ENCODE results near the gene ITPR2.

- TF ChIP-seq, protein P1, sequence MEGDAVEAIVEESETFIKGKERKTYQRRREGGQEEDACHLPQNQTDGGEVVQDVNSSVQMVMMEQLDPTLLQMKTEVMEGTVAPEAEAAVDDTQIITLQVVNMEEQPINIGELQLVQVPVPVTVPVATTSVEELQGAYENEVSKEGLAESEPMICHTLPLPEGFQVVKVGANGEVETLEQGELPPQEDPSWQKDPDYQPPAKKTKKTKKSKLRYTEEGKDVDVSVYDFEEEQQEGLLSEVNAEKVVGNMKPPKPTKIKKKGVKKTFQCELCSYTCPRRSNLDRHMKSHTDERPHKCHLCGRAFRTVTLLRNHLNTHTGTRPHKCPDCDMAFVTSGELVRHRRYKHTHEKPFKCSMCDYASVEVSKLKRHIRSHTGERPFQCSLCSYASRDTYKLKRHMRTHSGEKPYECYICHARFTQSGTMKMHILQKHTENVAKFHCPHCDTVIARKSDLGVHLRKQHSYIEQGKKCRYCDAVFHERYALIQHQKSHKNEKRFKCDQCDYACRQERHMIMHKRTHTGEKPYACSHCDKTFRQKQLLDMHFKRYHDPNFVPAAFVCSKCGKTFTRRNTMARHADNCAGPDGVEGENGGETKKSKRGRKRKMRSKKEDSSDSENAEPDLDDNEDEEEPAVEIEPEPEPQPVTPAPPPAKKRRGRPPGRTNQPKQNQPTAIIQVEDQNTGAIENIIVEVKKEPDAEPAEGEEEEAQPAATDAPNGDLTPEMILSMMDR (IDR thresholded peaks at IDR 0.05; ENCODE audit: low read depth, low read length): no peak
- TF ChIP-seq EZH2phosphoT487 (IDR thresholded peaks at IDR 0.05; ENCODE audit: low read depth): no peak
Measured at GRCh38 chr12:26746121-26746714, 86.8 kb downstream of the ITPR2 start.

All from OCI-LY3 (cell line).